Breast epithelium (tissue), 3 donors: ENCODE results near the gene NEU4.

Experiments
- POLR2A ChIP-seq: fragments of 450-650 bp; IDR thresholded peaks from one replicate; pipeline ENCODE4 v1.6.1; 2016; ENCODE audit warnings: antibody characterized with exemption, mild to moderate bottlenecking, moderate library complexity
- TF ChIP-seq, protein P1 (sequence below), 3 donors: fragments of 450-650 bp; IDR thresholded peaks; one replicate each; pipeline ENCODE4 v1.5.1; 2016 to 2017; ENCODE audit warnings: antibody characterized with exemption in 3 of 3, mild to moderate bottlenecking in 3 of 3, moderate library complexity in 3 of 3

DNA sequence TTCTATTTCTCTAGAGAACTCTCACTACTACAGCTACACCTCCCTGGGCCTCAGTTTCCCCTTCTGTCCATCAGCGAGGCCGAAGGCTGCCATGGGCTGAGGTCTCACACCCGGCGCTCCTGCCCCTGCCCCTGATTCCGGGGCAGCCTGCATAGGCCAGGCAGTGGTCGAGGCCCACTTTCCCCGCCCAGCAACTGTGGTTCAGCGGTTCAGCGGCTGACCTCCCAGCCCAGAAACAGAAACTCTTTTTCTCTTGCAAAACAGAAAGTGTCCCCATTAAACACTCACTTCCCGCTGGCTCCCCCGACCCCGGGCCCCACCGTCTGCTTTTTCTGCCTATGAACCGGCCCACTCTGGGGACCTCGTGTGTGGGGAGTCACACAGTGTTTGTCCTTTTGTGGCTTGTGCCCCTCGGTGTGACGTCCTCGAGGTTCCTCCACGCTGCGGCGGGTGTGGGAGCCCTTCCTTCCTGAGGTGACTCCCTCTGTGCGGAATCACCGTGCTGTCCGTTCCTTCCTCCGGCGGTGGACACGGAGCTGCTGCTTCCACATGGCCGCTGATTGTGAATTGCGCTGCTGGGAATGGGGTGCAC is 33.7 kb downstream of the NEU4 start:
- TF ChIP-seq POLR2A, result peak; percentile 14
- TF ChIP-seq, protein P1, sequence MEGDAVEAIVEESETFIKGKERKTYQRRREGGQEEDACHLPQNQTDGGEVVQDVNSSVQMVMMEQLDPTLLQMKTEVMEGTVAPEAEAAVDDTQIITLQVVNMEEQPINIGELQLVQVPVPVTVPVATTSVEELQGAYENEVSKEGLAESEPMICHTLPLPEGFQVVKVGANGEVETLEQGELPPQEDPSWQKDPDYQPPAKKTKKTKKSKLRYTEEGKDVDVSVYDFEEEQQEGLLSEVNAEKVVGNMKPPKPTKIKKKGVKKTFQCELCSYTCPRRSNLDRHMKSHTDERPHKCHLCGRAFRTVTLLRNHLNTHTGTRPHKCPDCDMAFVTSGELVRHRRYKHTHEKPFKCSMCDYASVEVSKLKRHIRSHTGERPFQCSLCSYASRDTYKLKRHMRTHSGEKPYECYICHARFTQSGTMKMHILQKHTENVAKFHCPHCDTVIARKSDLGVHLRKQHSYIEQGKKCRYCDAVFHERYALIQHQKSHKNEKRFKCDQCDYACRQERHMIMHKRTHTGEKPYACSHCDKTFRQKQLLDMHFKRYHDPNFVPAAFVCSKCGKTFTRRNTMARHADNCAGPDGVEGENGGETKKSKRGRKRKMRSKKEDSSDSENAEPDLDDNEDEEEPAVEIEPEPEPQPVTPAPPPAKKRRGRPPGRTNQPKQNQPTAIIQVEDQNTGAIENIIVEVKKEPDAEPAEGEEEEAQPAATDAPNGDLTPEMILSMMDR (IDR thresholded peaks at IDR 0.05), result no peak
